Ishikawa (cell line): ENCODE data around the gene POU5F2.

Source experiments
- CEBPB ChIP-seq: IDR thresholded peaks from 2 replicates; pipeline ENCODE4 v1.6.1; 2012
- CREB1 ChIP-seq: IDR thresholded peaks from 2 replicates; pipeline ENCODE4 v1.6.1; 2012; ENCODE audit warnings: low read depth
- EP300 ChIP-seq: IDR thresholded peaks from 2 replicates; pipeline ENCODE4 v1.6.1; 2012; ENCODE audit warnings: borderline replicate concordance
- NFIC ChIP-seq: IDR thresholded peaks from 2 replicates; pipeline ENCODE4 v1.6.1; 2012
- TCF12 ChIP-seq: IDR thresholded peaks from 2 replicates; pipeline ENCODE4 v1.6.1; 2012; ENCODE audit warnings: low read depth
- TEAD4 ChIP-seq: IDR thresholded peaks from 2 replicates; pipeline ENCODE4 v1.6.1; 2012
- USF1 ChIP-seq: IDR thresholded peaks from 2 replicates; pipeline ENCODE4 v1.6.1; 2012

POU5F2 gene

GRCh38 chr5:93691997-93692396 is 49.4 kb downstream of the POU5F2 start:
- no peak for TF ChIP-seq CREB1
- TF ChIP-seq NFIC: no peak
- TF ChIP-seq TEAD4: no peak
- TF ChIP-seq USF1: no peak
- TF ChIP-seq EP300: no peak
- no peak for TF ChIP-seq CEBPB
- TF ChIP-seq TCF12: no peak
